Measurements from ENCODE around the gene SPOCD1.

Gene SPOCD1

GRCh38 chr1:31815752-31816500 is at the start of gene SPOCD1:
Gene SPOCD1 (minus strand): TSS chr1:31816022. CDS start chr1:31815333, 689 bp downstream.
- DNase-seq (ENCODE audit: low spot score): peak; percentile 69

GRCh38 chr1:31862071-31862470 is 46.2 kb upstream of the SPOCD1 start:
- DNase-seq (ENCODE audit: low spot score): no peak

GRCh38 chr1:31861346-31861745 is 45.5 kb upstream of the SPOCD1 start:
- DNase-seq (ENCODE audit: low spot score): no peak

GRCh38 chr1:31860581-31860980 is 44.8 kb upstream of the SPOCD1 start:
- DNase-seq (ENCODE audit: low spot score): no peak

- DNase-seq (ENCODE audit: low spot score): no peak
Measured at GRCh38 chr1:31859719-31860118, 43.9 kb upstream of the SPOCD1 start.

GRCh38 chr1:31859044-31859443 is 43.2 kb upstream of the SPOCD1 start:
- no peak for DNase-seq (ENCODE audit: low spot score)

GRCh38 chr1:31857863-31858262 is 42.0 kb upstream of the SPOCD1 start:
- no peak for DNase-seq (ENCODE audit: low spot score)

GRCh38 chr1:31856140-31856539 is 40.3 kb upstream of the SPOCD1 start:
- no peak for DNase-seq (ENCODE audit: low spot score)

- DNase-seq (ENCODE audit: low spot score): peak; percentile 24
Measured at GRCh38 chr1:31855038-31855845, 39.4 kb upstream of the SPOCD1 start.

- no peak for DNase-seq (ENCODE audit: low spot score)
Measured at GRCh38 chr1:31849653-31850052, 33.8 kb upstream of the SPOCD1 start.

- DNase-seq (ENCODE audit: low spot score): no peak
Measured at GRCh38 chr1:31848381-31848897, 32.6 kb upstream of the SPOCD1 start.

- no peak for DNase-seq (ENCODE audit: low spot score)
Measured at GRCh38 chr1:31846484-31846883, 30.7 kb upstream of the SPOCD1 start.

- DNase-seq (ENCODE audit: low spot score): peak; percentile 79
Measured at GRCh38 chr1:31843506-31843905, 27.7 kb upstream of the SPOCD1 start.

- DNase-seq (ENCODE audit: low spot score): no peak
Measured at GRCh38 chr1:31839662-31840343, 24.0 kb upstream of the SPOCD1 start.

GRCh38 chr1:31837451-31838158 is 21.8 kb upstream of the SPOCD1 start:
- DNase-seq (ENCODE audit: low spot score): no peak

- DNase-seq (ENCODE audit: low spot score): no peak
Measured at GRCh38 chr1:31836638-31837037, 20.8 kb upstream of the SPOCD1 start.

GRCh38 chr1:31835415-31835814 is 19.6 kb upstream of the SPOCD1 start:
- no peak for DNase-seq (ENCODE audit: low spot score)

- DNase-seq (ENCODE audit: low spot score): no peak
Measured at GRCh38 chr1:31834501-31834900, 18.7 kb upstream of the SPOCD1 start.

GRCh38 chr1:31831397-31832378 is 15.9 kb upstream of the SPOCD1 start:
- peak; percentile 43 for DNase-seq (ENCODE audit: low spot score)

- DNase-seq (ENCODE audit: low spot score): no peak
Measured at GRCh38 chr1:31830511-31830910, 14.7 kb upstream of the SPOCD1 start.

- no peak for DNase-seq (ENCODE audit: low spot score)
Measured at GRCh38 chr1:31830065-31830464, 14.2 kb upstream of the SPOCD1 start.

Measured in kidney capillary endothelial cell (primary cell).